HCT116 (cell line): Measurements from ENCODE around the gene CAMKMT. TPM values are rescaled to one million over a fixed set of nuclear protein-coding genes. Genes with fewer than 3 reads are reported as not detected.

ENCODE experiments used
- ATAC-seq: fragments of 200-7000 bp; cut with Tn5 transposase; 2 replicates; pipeline ENCODE4 v1.9.1; 2020; ENCODE audit warnings: mild to moderate bottlenecking, moderate library complexity
- BruUV-seq: library from RNA; stranded (reverse); fragments of 400-500 nt; replicated peaks from 2 replicates; lab custom pipeline; 2021; lab: Mats Ljungman, UMichigan
- CTCF ChIA-PET: fragments of 300-600 bp; sonication (Branson Sonifier 250); formaldehyde crosslinking; loops from one replicate; lab custom pipeline; 2021; ENCODE audit warnings: antibody characterized with exemption; lab: Charles Lee
- POLR2A ChIA-PET: fragments of 300-600, 350-600 bp; sonication (Branson Sonifier 250); formaldehyde crosslinking; loops from one replicate; lab custom pipeline; 2021; ENCODE audit warnings: antibody characterized with exemption; lab: Charles Lee
- RAD21 ChIA-PET, 2 experiments: fragments of 300-600 bp; sonication (Branson Sonifier 250); formaldehyde crosslinking; loops; one replicate each; lab custom pipeline; 2023; ENCODE audit warnings: low total read pairs in 2 of 2; ENCODE audit not compliant: uncharacterized antibody in 2 of 2, unreplicated experiment in 2 of 2, low non-redundant PET in 1 of 2; lab: Charles Lee
- DNase-seq: peaks from one replicate; pipeline ENCODE4 v3.0.0-alpha.2; 2010; ENCODE audit warnings: low read depth, low spot score
- H2AFZ ChIP-seq: fragments of 200-600 bp; shearing (Covaris generic), sonication (generic); 2 replicates; pipeline ENCODE4 v1.6.1; 2017; ENCODE audit warnings: low read depth, mixed run types, mixed read lengths, antibody characterized with exemption, low read length; ENCODE audit not compliant: poor library complexity, severe bottlenecking
- H3K27ac ChIP-seq: 2 replicates; pipeline ENCODE4 v1.5.1; 2012; ENCODE audit warnings: low read depth, low read length
- H3K27me3 ChIP-seq: fragments of 200-600 bp; sonication (generic); 2 replicates; pipeline ENCODE4 v1.6.1; 2016; ENCODE audit warnings: mixed run types, low read length, mixed read lengths; ENCODE audit not compliant: insufficient read depth
- H3K36me3 ChIP-seq, 2 experiments: fragments of 200-500 bp in 1 of 2; fragments of 200-600 bp in 1 of 2; sonication (Bioruptor generic) in 1 of 2; sonication (generic) in 1 of 2; 2 replicates each; pipeline versions ENCODE4 v1.5.1 to v1.6.1; 2014 to 2016; ENCODE audit warnings: low read length in 2 of 2, inconsistent platforms in 1 of 2, mixed read lengths in 1 of 2, mixed run types in 1 of 2; ENCODE audit not compliant: insufficient read depth in 2 of 2, control insufficient read depth in 1 of 2
- H3K4me1 ChIP-seq, 2 experiments: fragments of 200-600 bp in 1 of 2; sonication (generic) in 1 of 2; 2 replicates each; pipeline versions ENCODE4 v1.5.1 to v1.6.1; 2012 to 2017; ENCODE audit warnings: low read length in 2 of 2, inconsistent platforms in 1 of 2, mild to moderate bottlenecking in 1 of 2, mixed read lengths in 1 of 2, mixed run types in 1 of 2, moderate library complexity in 1 of 2; ENCODE audit not compliant: insufficient read depth in 2 of 2, control insufficient read depth in 1 of 2
- H3K4me2 ChIP-seq: fragments of 200-600 bp; sonication (generic); 2 replicates; pipeline ENCODE4 v1.6.1; 2017; ENCODE audit warnings: mixed run types, low read length, mixed read lengths
- H3K4me3 ChIP-seq, 2 experiments: fragments of 200-600 bp in 1 of 2; sonication (generic) in 1 of 2; replicated peaks in 1 of 2; 2 replicates each; pipeline ENCODE4 v1.5.1; 2011 to 2016; ENCODE audit warnings: low read length in 2 of 2, control low read depth in 1 of 2, low read depth in 1 of 2, mild to moderate bottlenecking in 1 of 2, mixed read lengths in 1 of 2, mixed run types in 1 of 2
- H3K79me2 ChIP-seq: fragments of 200-600 bp; sonication (generic); 2 replicates; pipeline ENCODE4 v1.6.1; 2017; ENCODE audit warnings: mild to moderate bottlenecking, mixed run types, low read length, moderate library complexity, mixed read lengths; ENCODE audit not compliant: insufficient read depth
- H3K9ac ChIP-seq: fragments of 200-600 bp; sonication (generic); 2 replicates; pipeline ENCODE4 v1.6.1; 2016; ENCODE audit warnings: low read length, mixed read lengths
- H3K9me2 ChIP-seq: fragments of 200-600 bp; sonication (generic), shearing (Covaris generic); 2 replicates; pipeline ENCODE4 v1.6.1; 2017; ENCODE audit warnings: mixed run types, mild to moderate bottlenecking, moderate library complexity; ENCODE audit not compliant: insufficient read depth
- H3K9me3 ChIP-seq, 2 experiments: fragments of 200-500 bp in 1 of 2; fragments of 200-600 bp in 1 of 2; sonication (Bioruptor generic) in 1 of 2; sonication (generic) in 1 of 2; 2 replicates each; pipeline ENCODE4 v1.6.1; 2014 to 2017; ENCODE audit warnings: low read length in 2 of 2, mixed read lengths in 2 of 2, inconsistent platforms in 1 of 2, low read depth in 1 of 2, mild to moderate bottlenecking in 1 of 2, mixed run types in 1 of 2, moderate library complexity in 1 of 2; ENCODE audit not compliant: control insufficient read depth in 1 of 2, insufficient read depth in 1 of 2
- H4K20me1 ChIP-seq: fragments of 200-600 bp; sonication (generic), shearing (Covaris generic); 2 replicates; pipeline ENCODE4 v1.6.1; 2017; ENCODE audit warnings: mixed run types, mild to moderate bottlenecking, moderate library complexity; ENCODE audit not compliant: insufficient read depth
- CBX3 ChIP-seq: IDR thresholded peaks from 2 replicates; pipeline ENCODE4 v1.6.1; 2012; ENCODE audit warnings: low read depth
- CEBPB ChIP-seq: IDR thresholded peaks from 2 replicates; pipeline ENCODE4 v1.6.1; 2012; ENCODE audit warnings: low read depth
- EGR1 ChIP-seq: IDR thresholded peaks from 2 replicates; pipeline ENCODE4 v1.6.1; 2012; ENCODE audit warnings: low read depth
- ELF1 ChIP-seq: IDR thresholded peaks from 2 replicates; pipeline ENCODE4 v1.6.1; 2012; ENCODE audit warnings: low read depth, borderline replicate concordance
- EZH2 ChIP-seq: fragments of 200-600 bp; sonication (generic); IDR thresholded peaks from 2 replicates; pipeline ENCODE4 v1.6.1; 2017; ENCODE audit warnings: antibody characterized with exemption, mixed run types
- EZH2phosphoT487 ChIP-seq: fragments of 200-600 bp; IDR thresholded peaks from 2 replicates; pipeline ENCODE4 v1.6.1; 2018; ENCODE audit warnings: antibody characterized with exemption, borderline replicate concordance
- FOSL1 ChIP-seq: IDR thresholded peaks from 2 replicates; pipeline ENCODE4 v1.6.1; 2012; ENCODE audit warnings: low read depth
- JUND ChIP-seq: IDR thresholded peaks from 2 replicates; pipeline ENCODE4 v1.6.1; 2012
- POLR2A ChIP-seq: IDR thresholded peaks from 2 replicates; pipeline ENCODE4 v1.7.0; 2011; ENCODE audit warnings: borderline replicate concordance; ENCODE audit not compliant: insufficient read depth, insufficient read length; ENCODE audit errors: extremely low read depth
- POLR2AphosphoS5 ChIP-seq: IDR thresholded peaks from 2 replicates; pipeline ENCODE4 v1.6.1; 2011; ENCODE audit warnings: mild to moderate bottlenecking, low read depth, low read length, moderate library complexity
- SP1 ChIP-seq: IDR thresholded peaks from 2 replicates; pipeline ENCODE4 v1.6.1; 2012; ENCODE audit warnings: low read depth
- SRF ChIP-seq: IDR thresholded peaks from 2 replicates; pipeline ENCODE4 v1.6.1; 2012; ENCODE audit warnings: low read depth
- TCF7L2 ChIP-seq: IDR thresholded peaks from 2 replicates; pipeline ENCODE4 v1.7.0; 2011; ENCODE audit warnings: borderline replicate concordance, inconsistent platforms; ENCODE audit not compliant: insufficient read depth, insufficient read length; ENCODE audit errors: extremely low read depth
- ZFX ChIP-seq: fragments of 450-650 bp; IDR thresholded peaks from 2 replicates; pipeline ENCODE4 v1.6.1; 2017
- ZNF274 ChIP-seq: fragments of 200-500 bp; sonication (Bioruptor generic); IDR thresholded peaks from 2 replicates; pipeline ENCODE4 v1.6.1; 2014; ENCODE audit warnings: mild to moderate bottlenecking, low read depth, low read length, inconsistent platforms
- intact Hi-C: fragments of 100-400 bp; cut with micrococcal nuclease; formaldehyde crosslinking; loops from 2 replicates; pipeline ENCODE4 v1.10.0; 2022
- total RNA-seq: library from RNA; stranded (reverse); gene quantifications from one replicate; pipeline ENCODE4 v1.2.1, GENCODE V29; 2021; ENCODE audit not compliant: unreplicated experiment
- TF ChIP-seq, protein P1 (sequence below): IDR thresholded peaks from 2 replicates; pipeline ENCODE4 v1.6.1; 2012
- TF ChIP-seq, protein P2 (sequence below), 3 experiments: fragments of 200-600 bp in 1 of 3; sonication (generic) in 1 of 3; IDR thresholded peaks in 2 of 3; conservative IDR thresholded peaks in 1 of 3; 2 replicates each; pipeline ENCODE4 v1.5.1; 2012 to 2017; ENCODE audit warnings: low read depth in 2 of 3, low read length in 2 of 3, antibody characterized with exemption in 1 of 3, borderline replicate concordance in 1 of 3, control low read depth in 1 of 3, mild to moderate bottlenecking in 1 of 3, mixed read lengths in 1 of 3, mixed run types in 1 of 3, moderate library complexity in 1 of 3; ENCODE audit not compliant: insufficient read depth in 1 of 3
- TF ChIP-seq, protein P3 (sequence below): IDR thresholded peaks from 2 replicates; pipeline ENCODE4 v1.6.1; 2011; ENCODE audit warnings: mild to moderate bottlenecking, low read length, moderate library complexity; ENCODE audit not compliant: insufficient replicate concordance; ENCODE audit errors: extremely low read depth

Gene CAMKMT
- total RNA-seq, 1 experiment from 2014 or later, result 10.6 TPM

DNA sequence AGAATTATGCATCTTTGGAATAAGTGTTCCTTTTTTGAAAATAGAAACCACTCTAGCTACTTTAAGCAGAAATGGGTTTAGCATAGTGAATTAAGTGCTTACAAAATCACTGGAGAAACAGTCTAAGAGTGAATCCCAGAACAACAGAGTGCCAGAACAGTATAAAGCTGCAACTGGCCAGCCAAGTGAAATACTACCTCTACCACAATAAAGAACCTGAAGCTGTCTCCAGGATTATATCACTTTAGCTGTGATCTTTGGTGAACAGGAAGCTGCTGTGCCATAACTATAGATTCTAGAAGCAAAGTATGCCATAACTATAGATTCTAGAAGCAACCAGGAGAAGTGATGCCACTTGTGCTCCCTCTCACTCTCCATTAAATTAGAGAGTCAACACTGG, 7.6 kb downstream of the CAMKMT start:
- no peak overlapping the region for H2AFZ ChIP-seq
- intact Hi-C loops, result no loop called here
- BruUV-seq, result no TSS peak
- H3K9ac ChIP-seq, result no peak overlapping the region
- RAD21 ChIA-PET, result no interaction called here
- H3K9me2 ChIP-seq, result no peaks in the 10 kb centered on the region
- H3K4me2 ChIP-seq, result no peak overlapping the region
- no peak overlapping the region for H3K4me3 ChIP-seq
- DNase-seq, result no peak
- ATAC-seq, result no peak
- H3K27me3 ChIP-seq, result no peaks in the 10 kb centered on the region
- H3K4me1 ChIP-seq, result no peaks in the 10 kb centered on the region
- no peaks in the 10 kb centered on the region for H4K20me1 ChIP-seq
- H3K36me3 ChIP-seq, result no peaks in the 10 kb centered on the region
- POLR2A ChIA-PET, result interaction anchor here (1.5 kb wide), 1 partner anchor 8 kb away, joined by 8 read pairs; the partner anchor contains the start of genes CAMKMT and PREPL
- CTCF ChIA-PET, result no interaction called here
- TF ChIP-seq, protein P1, sequence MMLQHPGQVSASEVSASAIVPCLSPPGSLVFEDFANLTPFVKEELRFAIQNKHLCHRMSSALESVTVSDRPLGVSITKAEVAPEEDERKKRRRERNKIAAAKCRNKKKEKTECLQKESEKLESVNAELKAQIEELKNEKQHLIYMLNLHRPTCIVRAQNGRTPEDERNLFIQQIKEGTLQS, result no peak
- TF ChIP-seq ELF1, result no peak
- TF ChIP-seq TCF7L2, result no peak
- no peak for TF ChIP-seq JUND
- TF ChIP-seq CBX3, result no peak
- TF ChIP-seq CEBPB, result no peak
- TF ChIP-seq EGR1, result no peak
- TF ChIP-seq, protein P2, sequence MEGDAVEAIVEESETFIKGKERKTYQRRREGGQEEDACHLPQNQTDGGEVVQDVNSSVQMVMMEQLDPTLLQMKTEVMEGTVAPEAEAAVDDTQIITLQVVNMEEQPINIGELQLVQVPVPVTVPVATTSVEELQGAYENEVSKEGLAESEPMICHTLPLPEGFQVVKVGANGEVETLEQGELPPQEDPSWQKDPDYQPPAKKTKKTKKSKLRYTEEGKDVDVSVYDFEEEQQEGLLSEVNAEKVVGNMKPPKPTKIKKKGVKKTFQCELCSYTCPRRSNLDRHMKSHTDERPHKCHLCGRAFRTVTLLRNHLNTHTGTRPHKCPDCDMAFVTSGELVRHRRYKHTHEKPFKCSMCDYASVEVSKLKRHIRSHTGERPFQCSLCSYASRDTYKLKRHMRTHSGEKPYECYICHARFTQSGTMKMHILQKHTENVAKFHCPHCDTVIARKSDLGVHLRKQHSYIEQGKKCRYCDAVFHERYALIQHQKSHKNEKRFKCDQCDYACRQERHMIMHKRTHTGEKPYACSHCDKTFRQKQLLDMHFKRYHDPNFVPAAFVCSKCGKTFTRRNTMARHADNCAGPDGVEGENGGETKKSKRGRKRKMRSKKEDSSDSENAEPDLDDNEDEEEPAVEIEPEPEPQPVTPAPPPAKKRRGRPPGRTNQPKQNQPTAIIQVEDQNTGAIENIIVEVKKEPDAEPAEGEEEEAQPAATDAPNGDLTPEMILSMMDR (IDR thresholded peaks at IDR 0.05 in 2 of 3, conservative IDR thresholded peaks at IDR 0.05 in 1 of 3; ENCODE audit: borderline replicate concordance in 1 of 3, insufficient read depth in 1 of 3, low read depth in 2 of 3, low read length in 2 of 3), result no peak
- TF ChIP-seq SP1, result no peak
- no peak for TF ChIP-seq FOSL1
- TF ChIP-seq POLR2A, result no peak
- no peak for TF ChIP-seq EZH2
- no peak for TF ChIP-seq ZFX
- TF ChIP-seq EZH2phosphoT487, result no peak
- no peak for TF ChIP-seq SRF
- TF ChIP-seq ZNF274, result no peak
- TF ChIP-seq, protein P3, sequence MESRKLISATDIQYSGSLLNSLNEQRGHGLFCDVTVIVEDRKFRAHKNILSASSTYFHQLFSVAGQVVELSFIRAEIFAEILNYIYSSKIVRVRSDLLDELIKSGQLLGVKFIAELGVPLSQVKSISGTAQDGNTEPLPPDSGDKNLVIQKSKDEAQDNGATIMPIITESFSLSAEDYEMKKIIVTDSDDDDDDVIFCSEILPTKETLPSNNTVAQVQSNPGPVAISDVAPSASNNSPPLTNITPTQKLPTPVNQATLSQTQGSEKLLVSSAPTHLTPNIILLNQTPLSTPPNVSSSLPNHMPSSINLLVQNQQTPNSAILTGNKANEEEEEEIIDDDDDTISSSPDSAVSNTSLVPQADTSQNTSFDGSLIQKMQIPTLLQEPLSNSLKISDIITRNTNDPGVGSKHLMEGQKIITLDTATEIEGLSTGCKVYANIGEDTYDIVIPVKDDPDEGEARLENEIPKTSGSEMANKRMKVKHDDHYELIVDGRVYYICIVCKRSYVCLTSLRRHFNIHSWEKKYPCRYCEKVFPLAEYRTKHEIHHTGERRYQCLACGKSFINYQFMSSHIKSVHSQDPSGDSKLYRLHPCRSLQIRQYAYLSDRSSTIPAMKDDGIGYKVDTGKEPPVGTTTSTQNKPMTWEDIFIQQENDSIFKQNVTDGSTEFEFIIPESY, result no peak
- TF ChIP-seq POLR2AphosphoS5, result no peak
- no peaks in the 10 kb centered on the region for H3K9me3 ChIP-seq
- H3K27ac ChIP-seq, result no peak overlapping the region
- peaks cover 17% of the 10 kb centered on the region for H3K79me2 ChIP-seq
